HL-60 (cell line): ENCODE results near the gene KY.

Experiments used
- DNase-seq, 2 experiments: peaks; one replicate each; pipeline ENCODE4 v3.0.0-alpha.2; 2010 to 2020; ENCODE audit warnings: low read depth in 1 of 2, low spot score in 1 of 2
- H3K27ac ChIP-seq: fragments of 250-450 bp; sonication (Bioruptor Pico); replicated peaks from 2 replicates; pipeline ENCODE4 v1.5.1; 2020; ENCODE audit warnings: mild to moderate bottlenecking, moderate library complexity
- H3K27me3 ChIP-seq: fragments of 250-450 bp; sonication (Bioruptor Pico); 2 replicates; pipeline ENCODE4 v1.5.1; 2021; ENCODE audit warnings: mild to moderate bottlenecking, moderate library complexity; ENCODE audit not compliant: insufficient read depth, poor library complexity, severe bottlenecking
- H3K4me3 ChIP-seq: replicated peaks from 2 replicates; pipeline ENCODE4 v1.5.1; 2011; ENCODE audit warnings: mild to moderate bottlenecking, control low read depth, low read length; ENCODE audit not compliant: insufficient read depth
- GABPA ChIP-seq: IDR thresholded peaks from 2 replicates; pipeline ENCODE4 v1.6.1; 2012; ENCODE audit warnings: low read depth
- POLR2AphosphoS5 ChIP-seq: IDR thresholded peaks from 2 replicates; pipeline ENCODE4 v1.6.1; 2012; ENCODE audit warnings: low read depth
- SPI1 ChIP-seq: IDR thresholded peaks from 2 replicates; pipeline ENCODE4 v1.6.1; 2012; ENCODE audit warnings: low read depth, mild to moderate bottlenecking, borderline replicate concordance
- TF ChIP-seq, protein P1 (sequence below): IDR thresholded peaks from 2 replicates; pipeline ENCODE4 v1.6.1; 2012; ENCODE audit warnings: low read depth; ENCODE audit not compliant: insufficient replicate concordance
- TF ChIP-seq, protein P2 (sequence below): IDR thresholded peaks from one replicate; pipeline ENCODE4 v1.5.1; 2011; ENCODE audit warnings: low read length, control low read depth, inconsistent platforms; ENCODE audit not compliant: insufficient read depth

Gene KY

DNA sequence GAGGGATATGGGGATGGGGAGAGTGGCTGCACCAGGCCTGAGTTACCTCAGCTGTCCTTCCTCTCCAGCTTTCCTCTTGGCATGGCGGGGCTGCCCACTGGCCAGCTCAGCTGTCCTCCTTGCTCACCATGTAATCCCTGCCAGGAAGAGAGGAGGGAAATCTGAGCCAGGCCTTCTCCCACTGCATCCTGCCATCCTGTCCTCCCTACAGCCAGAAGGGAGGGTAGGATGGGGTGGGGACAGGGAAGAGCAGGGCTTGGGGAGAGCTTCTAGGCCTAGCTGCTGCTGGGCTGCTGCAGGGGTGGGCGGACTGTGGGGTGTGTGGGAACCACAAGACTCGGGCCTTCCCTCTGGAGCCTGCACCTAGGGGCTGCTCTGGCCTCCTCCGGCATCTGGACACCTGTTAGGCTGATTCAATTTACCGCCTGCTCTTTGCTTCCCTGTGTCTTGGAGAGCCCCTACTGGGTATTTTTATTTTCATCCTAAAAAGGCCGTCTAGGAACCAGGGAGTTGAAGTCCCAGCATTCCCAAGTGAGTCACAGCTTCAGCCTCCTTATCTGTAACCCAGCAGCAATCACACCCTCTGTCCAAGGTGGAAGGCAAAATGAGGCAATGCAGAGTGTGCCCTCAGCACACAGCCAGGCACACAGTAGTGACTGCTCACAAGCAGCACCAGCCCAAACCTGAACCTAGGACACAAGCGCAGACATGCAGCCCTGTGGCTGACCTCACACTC, 13.1 kb upstream of the KY start:
- DNase-seq = no peak
- Histone ChIP-seq H3K27ac (no peak overlapping the region), H3K27me3 (no peaks in the 10 kb centered on the region), H3K4me3 (no peak overlapping the region)
- TF ChIP-seq SPI1 = no peak
- TF ChIP-seq, protein P1, sequence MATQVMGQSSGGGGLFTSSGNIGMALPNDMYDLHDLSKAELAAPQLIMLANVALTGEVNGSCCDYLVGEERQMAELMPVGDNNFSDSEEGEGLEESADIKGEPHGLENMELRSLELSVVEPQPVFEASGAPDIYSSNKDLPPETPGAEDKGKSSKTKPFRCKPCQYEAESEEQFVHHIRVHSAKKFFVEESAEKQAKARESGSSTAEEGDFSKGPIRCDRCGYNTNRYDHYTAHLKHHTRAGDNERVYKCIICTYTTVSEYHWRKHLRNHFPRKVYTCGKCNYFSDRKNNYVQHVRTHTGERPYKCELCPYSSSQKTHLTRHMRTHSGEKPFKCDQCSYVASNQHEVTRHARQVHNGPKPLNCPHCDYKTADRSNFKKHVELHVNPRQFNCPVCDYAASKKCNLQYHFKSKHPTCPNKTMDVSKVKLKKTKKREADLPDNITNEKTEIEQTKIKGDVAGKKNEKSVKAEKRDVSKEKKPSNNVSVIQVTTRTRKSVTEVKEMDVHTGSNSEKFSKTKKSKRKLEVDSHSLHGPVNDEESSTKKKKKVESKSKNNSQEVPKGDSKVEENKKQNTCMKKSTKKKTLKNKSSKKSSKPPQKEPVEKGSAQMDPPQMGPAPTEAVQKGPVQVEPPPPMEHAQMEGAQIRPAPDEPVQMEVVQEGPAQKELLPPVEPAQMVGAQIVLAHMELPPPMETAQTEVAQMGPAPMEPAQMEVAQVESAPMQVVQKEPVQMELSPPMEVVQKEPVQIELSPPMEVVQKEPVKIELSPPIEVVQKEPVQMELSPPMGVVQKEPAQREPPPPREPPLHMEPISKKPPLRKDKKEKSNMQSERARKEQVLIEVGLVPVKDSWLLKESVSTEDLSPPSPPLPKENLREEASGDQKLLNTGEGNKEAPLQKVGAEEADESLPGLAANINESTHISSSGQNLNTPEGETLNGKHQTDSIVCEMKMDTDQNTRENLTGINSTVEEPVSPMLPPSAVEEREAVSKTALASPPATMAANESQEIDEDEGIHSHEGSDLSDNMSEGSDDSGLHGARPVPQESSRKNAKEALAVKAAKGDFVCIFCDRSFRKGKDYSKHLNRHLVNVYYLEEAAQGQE = no peak
- TF ChIP-seq GABPA = no peak
- TF ChIP-seq POLR2AphosphoS5 = no peak
- TF ChIP-seq, protein P2, sequence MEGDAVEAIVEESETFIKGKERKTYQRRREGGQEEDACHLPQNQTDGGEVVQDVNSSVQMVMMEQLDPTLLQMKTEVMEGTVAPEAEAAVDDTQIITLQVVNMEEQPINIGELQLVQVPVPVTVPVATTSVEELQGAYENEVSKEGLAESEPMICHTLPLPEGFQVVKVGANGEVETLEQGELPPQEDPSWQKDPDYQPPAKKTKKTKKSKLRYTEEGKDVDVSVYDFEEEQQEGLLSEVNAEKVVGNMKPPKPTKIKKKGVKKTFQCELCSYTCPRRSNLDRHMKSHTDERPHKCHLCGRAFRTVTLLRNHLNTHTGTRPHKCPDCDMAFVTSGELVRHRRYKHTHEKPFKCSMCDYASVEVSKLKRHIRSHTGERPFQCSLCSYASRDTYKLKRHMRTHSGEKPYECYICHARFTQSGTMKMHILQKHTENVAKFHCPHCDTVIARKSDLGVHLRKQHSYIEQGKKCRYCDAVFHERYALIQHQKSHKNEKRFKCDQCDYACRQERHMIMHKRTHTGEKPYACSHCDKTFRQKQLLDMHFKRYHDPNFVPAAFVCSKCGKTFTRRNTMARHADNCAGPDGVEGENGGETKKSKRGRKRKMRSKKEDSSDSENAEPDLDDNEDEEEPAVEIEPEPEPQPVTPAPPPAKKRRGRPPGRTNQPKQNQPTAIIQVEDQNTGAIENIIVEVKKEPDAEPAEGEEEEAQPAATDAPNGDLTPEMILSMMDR = no peak

- TF ChIP-seq SPI1 = no peak
- TF ChIP-seq, protein P1 = no peak
- no peak for TF ChIP-seq GABPA
- no peak for TF ChIP-seq POLR2AphosphoS5
- TF ChIP-seq, protein P2 = no peak
These were observed 9.2 kb upstream of the KY start for GRCh38 chr3:134660046-134660441.

GRCh38 chr3:134659391-134660045, 8.7 kb upstream of the KY start:
- TF ChIP-seq, protein P2 = no peak
- H3K4me3 ChIP-seq = no peak overlapping the region
- no peak for DNase-seq

More at GRCh38 chr3:134660046-134660441, 9.2 kb upstream of the KY start:
- Histone ChIP-seq H3K4me3 (no peak overlapping the region), H3K27me3 (no peaks in the 10 kb centered on the region), H3K27ac (no peak overlapping the region)
- no peak for DNase-seq

DNA sequence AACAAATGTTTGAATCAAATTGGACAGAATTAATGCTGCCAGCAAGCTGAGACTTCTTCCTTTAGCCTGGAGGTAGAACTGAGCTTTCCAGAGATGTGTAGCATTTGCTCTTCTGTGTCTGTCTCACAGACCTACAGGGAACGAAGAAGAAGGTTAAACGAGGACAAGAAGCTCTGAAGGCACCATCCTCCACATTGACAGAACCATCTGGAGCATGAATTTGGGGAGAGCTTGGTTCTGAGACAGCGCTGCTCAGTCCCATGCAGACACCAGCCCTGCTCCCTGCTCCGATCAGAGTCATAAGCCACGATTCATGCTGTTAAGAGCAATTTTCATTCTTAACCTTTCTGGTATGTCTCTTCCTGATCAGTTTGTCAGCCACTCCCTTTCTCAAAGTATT, 7.7 kb upstream of the KY start:
- Histone ChIP-seq H3K27me3 (no peaks in the 10 kb centered on the region), H3K4me3 (no peak overlapping the region), H3K27ac (no peak overlapping the region)
- DNase-seq = no peak
- no peak for TF ChIP-seq POLR2AphosphoS5
- no peak for TF ChIP-seq GABPA
- TF ChIP-seq, protein P2 = no peak
- TF ChIP-seq, protein P1 = no peak
- no peak for TF ChIP-seq SPI1

More at GRCh38 chr3:134659391-134660045, 8.7 kb upstream of the KY start:
- H3K27ac ChIP-seq = no peak overlapping the region
- H3K27me3 ChIP-seq = no peaks in the 10 kb centered on the region
